Keratinocyte (primary cell): Measurements from ENCODE around the gene IFNB1. TPM values are rescaled to one million over a fixed set of nuclear protein-coding genes. Genes with fewer than 3 reads are reported as not detected.

ENCODE experiments used
- DNase-seq: peaks from one replicate; pipeline ENCODE4 v3.0.0-alpha.2; 2011; ENCODE audit warnings: low read depth, missing footprints, low spot score
- FAIRE-seq: peaks from 2 replicates; lab custom pipeline; 2011; peaks lifted over from hg19 to GRCh38; lab: Jason Lieb, UNC
- H2AFZ ChIP-seq: 2 replicates; pipeline ENCODE4 v1.6.0; 2012; ENCODE audit warnings: low read length, control low read depth, inconsistent platforms; ENCODE audit not compliant: control insufficient read depth
- H3K27ac ChIP-seq: 2 replicates; pipeline ENCODE4 v1.5.1; 2011; ENCODE audit warnings: low read length; ENCODE audit not compliant: control insufficient read depth, insufficient read depth
- H3K27me3 ChIP-seq: 3 replicates; pipeline ENCODE4 v1.6.0; 2011; ENCODE audit warnings: low read length; ENCODE audit not compliant: control insufficient read depth, insufficient read depth; ENCODE audit errors: extremely low read depth
- H3K36me3 ChIP-seq, 2 experiments: 2 replicates in 1 of 2; 3 replicates in 1 of 2; pipeline ENCODE4 v1.5.1; 2011; ENCODE audit warnings: low read length in 2 of 2, mild to moderate bottlenecking in 1 of 2; ENCODE audit not compliant: control insufficient read depth in 2 of 2, insufficient read depth in 2 of 2; ENCODE audit errors: extremely low read depth in 1 of 2
- H3K4me1 ChIP-seq: 3 replicates; pipeline ENCODE4 v1.5.1; 2011; ENCODE audit warnings: low read length; ENCODE audit not compliant: control insufficient read depth, insufficient read depth; ENCODE audit errors: extremely low read depth
- H3K4me2 ChIP-seq: 3 replicates; pipeline ENCODE4 v1.6.0; 2011; ENCODE audit warnings: low read depth, low read length; ENCODE audit not compliant: control insufficient read depth, insufficient read depth; ENCODE audit errors: extremely low read depth
- H3K4me3 ChIP-seq, 3 experiments: fragments of 200-600 bp in 1 of 3; sonication (generic) in 1 of 3; 2 replicates in 2 of 3; 3 replicates in 1 of 3; pipeline ENCODE4 v1.5.1; 2011 to 2016; ENCODE audit warnings: low read length in 3 of 3, mild to moderate bottlenecking in 3 of 3, control low read depth in 2 of 3, inconsistent platforms in 1 of 3, low read depth in 1 of 3, mixed read lengths in 1 of 3, mixed run types in 1 of 3, moderate library complexity in 1 of 3; ENCODE audit not compliant: control insufficient read depth in 2 of 3, insufficient read depth in 2 of 3; ENCODE audit errors: extremely low read depth in 1 of 3
- H3K79me2 ChIP-seq: 2 replicates; pipeline ENCODE4 v1.6.0; 2012; ENCODE audit warnings: low read length; ENCODE audit not compliant: control insufficient read depth, insufficient read depth
- H3K9ac ChIP-seq: 3 replicates; pipeline ENCODE4 v1.6.0; 2011; ENCODE audit warnings: low read length; ENCODE audit not compliant: control insufficient read depth, insufficient read depth; ENCODE audit errors: extremely low read depth
- H3K9me1 ChIP-seq: 3 replicates; pipeline ENCODE4 v1.6.0; 2011; ENCODE audit warnings: low read length; ENCODE audit not compliant: control insufficient read depth, insufficient read depth; ENCODE audit errors: extremely low read depth
- H3K9me3 ChIP-seq: 2 replicates; pipeline ENCODE4 v1.5.1; 2012; ENCODE audit warnings: low read depth, low read length; ENCODE audit not compliant: control insufficient read depth
- H4K20me1 ChIP-seq: 3 replicates; pipeline ENCODE4 v1.6.0; 2011; ENCODE audit warnings: low read length; ENCODE audit not compliant: control insufficient read depth, insufficient read depth; ENCODE audit errors: extremely low read depth
- CTCF ChIP-seq, 3 experiments: IDR thresholded peaks in 1 of 3; conservative IDR thresholded peaks in 1 of 3; optimal IDR thresholded peaks in 1 of 3; 2 replicates in 2 of 3; 3 replicates in 1 of 3; pipeline versions ENCODE3 to v1.5.1; 2011; ENCODE audit warnings: low read length in 3 of 3, mild to moderate bottlenecking in 3 of 3, moderate library complexity in 2 of 3, control low read depth in 1 of 3, inconsistent platforms in 1 of 3; ENCODE audit not compliant: insufficient read depth in 2 of 3; ENCODE audit errors: extremely low read depth in 1 of 3
- EZH2 ChIP-seq: IDR thresholded peaks from one replicate; pipeline ENCODE4 v1.6.1; 2012; ENCODE audit warnings: inconsistent platforms, mild to moderate bottlenecking, low read length, moderate library complexity
- dilution Hi-C: fragments of 300-500 bp; cut with MboI; formaldehyde crosslinking; loops from one replicate; pipeline ENCODE4 v1.7.0; 2020; ENCODE audit warnings: low sequenced_read_pairs; ENCODE audit not compliant: extremely low pct_ligation_motif_present
- polyA plus RNA-seq, 5 experiments: library from polyadenylated mRNA; depleted of rRNA in 3 of 5; stranded (reverse) in 3 of 5; stranded (forward) in 1 of 5; unstranded in 1 of 5; fragments of >200 nt; gene quantifications; 1 replicate in 1 of 5; 2 replicates in 3 of 5; 3 replicates in 1 of 5; pipeline versions ENCODE4 v1.2.1 to v1.2.3, GENCODE V29; 2011 to 2012; ENCODE audit warnings: missing spikeins in 2 of 5, low read depth in 1 of 5, low replicate concordance in 1 of 5

The IFNB1 gene
- polyA plus RNA-seq, 1 donor (not counting 4 experiments of a cell fraction or from before 2014, with no cell fraction given), result 0.07 TPM

DNA sequence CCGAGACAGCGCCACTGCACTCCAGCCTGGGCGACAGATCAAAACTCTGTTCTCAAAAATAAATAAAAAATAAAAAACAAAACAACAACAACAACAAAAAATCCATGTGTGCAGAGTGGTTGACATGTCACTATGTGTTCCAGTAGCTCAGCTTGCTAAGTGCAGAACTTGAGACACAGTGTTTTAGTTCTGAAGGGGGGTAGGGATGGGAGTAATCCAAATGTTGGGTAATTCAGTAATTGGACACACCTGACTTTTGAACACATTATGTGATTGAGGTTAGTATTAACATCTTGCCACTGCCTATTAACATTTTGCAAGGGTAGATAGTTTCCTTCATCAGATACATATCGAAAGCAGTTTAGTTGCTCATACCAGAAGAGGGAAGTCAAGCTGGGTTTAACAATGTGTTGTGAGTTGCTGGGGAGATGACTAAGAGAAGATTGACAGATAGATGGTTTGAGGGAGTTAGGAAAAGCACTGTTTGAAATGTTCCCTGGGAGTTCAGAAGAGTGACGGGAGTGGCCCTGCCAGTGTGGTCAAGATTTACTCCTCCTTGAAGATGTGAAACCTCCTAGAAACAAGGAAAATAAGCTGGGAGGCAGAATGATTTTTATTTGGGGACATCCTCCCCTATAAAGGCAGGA lies 47.2 kb downstream of the IFNB1 start:
- no peaks in the 10 kb centered on the region for H4K20me1 ChIP-seq
- peak overlapping the region; percentile 86 for H3K4me2 ChIP-seq
- peaks cover 0 to 3% of the 10 kb centered on the region in 2 experiments for H3K36me3 ChIP-seq
- H2AFZ ChIP-seq, result peak overlapping the region; percentile 86
- no peaks in the 10 kb centered on the region for H3K9me1 ChIP-seq
- H3K4me1 ChIP-seq, result peaks cover 8% of the 10 kb centered on the region
- no peak for TF ChIP-seq EZH2
- no peak for TF ChIP-seq CTCF (optimal IDR thresholded peaks at IDR 0.05 in 1 of 3, IDR thresholded peaks at IDR 0.05 in 1 of 3, conservative IDR thresholded peaks at IDR 0.05 in 1 of 3; ENCODE audit: extremely low read depth in 1 of 3, insufficient read depth in 2 of 3, low read length in 3 of 3)
- H3K27me3 ChIP-seq, result no peaks in the 10 kb centered on the region
- H3K27ac ChIP-seq, result peak overlapping the region; percentile 42
- H3K79me2 ChIP-seq, result no peaks in the 10 kb centered on the region
- FAIRE-seq (peak; percentile 94), DNase-seq (no peak)
- dilution Hi-C loops, result no loop called here
- H3K4me3 ChIP-seq, result peak overlapping the region; percentile 57 to 72 (median 65)
- peak overlapping the region; percentile 66 for H3K9ac ChIP-seq
- H3K9me3 ChIP-seq, result no peaks in the 10 kb centered on the region

- Histone ChIP-seq H2AFZ (no peak overlapping the region), H3K4me2 (no peak overlapping the region), H3K27ac (no peak overlapping the region), H4K20me1 (no peaks in the 10 kb centered on the region), H3K36me3 (peaks cover 0 to 3% of the 10 kb centered on the region in 2 experiments), H3K9me3 (no peaks in the 10 kb centered on the region), H3K4me1 (peaks cover 8% of the 10 kb centered on the region), H3K9me1 (no peaks in the 10 kb centered on the region), H3K79me2 (no peaks in the 10 kb centered on the region), H3K9ac (no peak overlapping the region), H3K27me3 (no peaks in the 10 kb centered on the region), H3K4me3 (no peak overlapping the region)
- dilution Hi-C loops, result no loop called here
- no peak for FAIRE-seq
- TF ChIP-seq EZH2 (no peak), CTCF (optimal IDR thresholded peaks at IDR 0.05 in 1 of 3, IDR thresholded peaks at IDR 0.05 in 1 of 3, conservative IDR thresholded peaks at IDR 0.05 in 1 of 3; ENCODE audit: extremely low read depth in 1 of 3, insufficient read depth in 2 of 3, low read length in 3 of 3) (no peak)
- DNase-seq, result no peak
Observed at GRCh38 chr9:21029661-21030060, 48.1 kb downstream of the IFNB1 start.
